Heart right ventricle (tissue), 16 donors: ENCODE measurements around the gene DNAJB11. TPM values are rescaled to one million over a fixed set of nuclear protein-coding genes. Genes with fewer than 3 reads are reported as not detected.

Experiments used
- ATAC-seq, 8 donors: fragments of 200-7000 bp; cut with Tn5 transposase; one replicate each; pipeline ENCODE4 v1.9.1; 2020; ENCODE audit warnings: mild to moderate bottlenecking in 8 of 8, moderate library complexity in 8 of 8, moderate number of reproducible peaks in 1 of 8
- DNase-seq, 2 donors: peaks; one replicate each; pipeline ENCODE4 v3.0.0-alpha.2; 2020
- H3K27ac ChIP-seq, 10 donors: fragments of 200-600 bp; sonication (generic) in 2 of 10; one replicate each; pipeline versions ENCODE4 v1.5.0 to v1.8.0; 2020 to 2022; ENCODE audit warnings: mild to moderate bottlenecking in 3 of 10
- H3K27me3 ChIP-seq, 7 donors: fragments of 200-600 bp; one replicate each; pipeline ENCODE4 v1.8.0; 2021 to 2022; ENCODE audit warnings: mild to moderate bottlenecking in 2 of 7
- H3K36me3 ChIP-seq, 9 donors: fragments of 200-600 bp; sonication (generic) in 1 of 9; one replicate each; pipeline versions ENCODE4 v1.5.0 to v1.8.0; 2020 to 2022; ENCODE audit warnings: mild to moderate bottlenecking in 2 of 9
- H3K4me1 ChIP-seq, 9 donors: fragments of 200-600 bp; sonication (generic) in 1 of 9; one replicate each; pipeline versions ENCODE4 v1.5.0 to v1.8.0; 2020 to 2022; ENCODE audit warnings: mild to moderate bottlenecking in 4 of 9
- H3K4me3 ChIP-seq, 10 donors: fragments of 200-600 bp; sonication (generic) in 2 of 10; one replicate each; pipeline versions ENCODE4 v1.5.0 to v1.8.0; 2020 to 2022; ENCODE audit warnings: mild to moderate bottlenecking in 7 of 10, moderate library complexity in 2 of 10
- H3K9me3 ChIP-seq, 11 donors: fragments of 200-600 bp in 10 of 11; sonication (generic) in 2 of 11; one replicate each; pipeline versions ENCODE4 v1.5.0 to v1.8.0; 2013 to 2022; ENCODE audit warnings: mild to moderate bottlenecking in 2 of 11, control low read depth in 1 of 11, moderate library complexity in 1 of 11
- CTCF ChIP-seq, 9 donors: fragments of 200-600 bp; sonication (generic) in 2 of 9; IDR thresholded peaks; one replicate each; pipeline versions ENCODE4 v1.5.0 to v1.8.0; 2021 to 2022; ENCODE audit warnings: antibody characterized with exemption in 9 of 9, mild to moderate bottlenecking in 5 of 9, moderate library complexity in 1 of 9
- WGBS, 2 donors: extraction: QIAGEN DNeasy Blood & Tissue Kit; methylation state at CpG; one replicate each; pipeline ENCODE4 v1.1.7; 2013; ENCODE audit warnings: inconsistent platforms in 1 of 2; 5-methylcytosine and 5-hydroxymethylcytosine counted together
- intact Hi-C, 10 donors: fragments of 100-400 bp; cut with DNase I; formaldehyde crosslinking; loops; one replicate each; pipeline versions ENCODE4 v1.11.1 to v1.14.2; 2022
- polyA plus RNA-seq, 2 donors: library from polyadenylated mRNA; stranded (reverse); fragments of 200-250 nt; gene quantifications; one replicate each; pipeline ENCODE4 v1.2.3, GENCODE V29; 2013
- total RNA-seq, 10 donors: library from RNA; stranded (reverse); fragmentation: NEBNext Ultra II Directional in 3 of 10; extraction: Animal tissue kit (Norgen Biotek cat#: 25700) in 3 of 10; gene quantifications; one replicate each; pipeline versions ENCODE4 v1.2.1 to v1.2.4, GENCODE V29; 2021 to 2023
- donor health status: Arrhythmogenic right ventricular cardiomyopathy.
- donor health status: ischemic (EF 13 %, LVEDD 7.1; RV severe dilation, severe dysfunction).
- donor health status: healthy with polysubstance abuse.
- donor health status: DM: no; HTN: yes; CAD: no.
- donor health status: DM: no; HTN: no; CAD: no.
- donor health status: ischemic (EF 25% LVEDD 6.9; RV normal size, moderate dysfunction).
- donor health status: ischemic (EF 25% LVEDD 5.7; RV mildly dilated, moderate dysfunction).
- donor health status: healthy.
- donor health status: DM: yes; HTN: yes; CAD: no.
- donor health status: Ischemic cardiomyopathy.
- donor health status: ischemic (EF 35%, LVEDD 5.7; RV mildly dilated, moderate dysfunction).
- donor health status: nonischemic (EF 11% LVEDD 7.7; RV severe dilation, severe dysfunction).
- donor health status: DM: yes; HTN: yes; CAD: no.
- donor health status: PGD.
- donor health status: ischemic (EF 29% LVEDD 5.4; RV normal size, mild dysfunction).
- donor health status: nonischemic (EF 23%, LVEDD 6.1; RV moderate dilation, normal function).

The DNAJB11 gene
- total and polyA plus RNA-seq, 12 donors, result 17.9 to 147 (median 24.2) TPM

- peak; percentile 78 to 98 (median 95) for ATAC-seq
- DNase-seq, result peak; percentile 66 to 80
- Histone ChIP-seq H3K4me3 (no peak overlapping the region), H3K9me3 (no peaks in the 10 kb centered on the region), H3K27me3 (no peaks in the 10 kb centered on the region), H3K27ac (peak overlapping the region in 5 of 10 donors; percentile 49 to 75 (median 58)), H3K36me3 (no peaks in the 10 kb centered on the region), H3K4me1 (peaks cover 0 to 18% (median 0%) of the 10 kb centered on the region in 9 donors)
- 46 to 61% methylated on average over 11 of the region's 11 CpGs for WGBS, 2 donors
- intact Hi-C loops, result no loop called here
- TF ChIP-seq CTCF (IDR thresholded peaks at IDR 0.05), result no peak
These were observed 27.7 kb downstream of the DNAJB11 start for GRCh38 chr3:186598108-186598784.

- Histone ChIP-seq H3K4me3 (no peak overlapping the region), H3K27ac (peak overlapping the region in 5 of 10 donors; percentile 49 to 75 (median 58)), H3K27me3 (no peaks in the 10 kb centered on the region), H3K36me3 (no peaks in the 10 kb centered on the region), H3K4me1 (peaks cover 0 to 18% (median 0%) of the 10 kb centered on the region in 9 donors), H3K9me3 (no peaks in the 10 kb centered on the region)
- 60 to 70% methylated on average over 4 of the region's 4 CpGs for WGBS, 2 donors
- ATAC-seq (peak in 6 of 8 donors; percentile 11 to 43 (median 21)), DNase-seq (no peak)
- intact Hi-C loops, result no loop called here
- no peak for TF ChIP-seq CTCF (IDR thresholded peaks at IDR 0.05)
These were observed 28.2 kb downstream of the DNAJB11 start for GRCh38 chr3:186598794-186599141.

- Histone ChIP-seq H3K27me3 (no peaks in the 10 kb centered on the region), H3K27ac (peak overlapping the region in 5 of 10 donors; percentile 49 to 75 (median 58)), H3K4me1 (peaks cover 0 to 18% (median 0%) of the 10 kb centered on the region in 9 donors), H3K9me3 (no peaks in the 10 kb centered on the region), H3K4me3 (no peak overlapping the region), H3K36me3 (no peaks in the 10 kb centered on the region)
- no peak for TF ChIP-seq CTCF (IDR thresholded peaks at IDR 0.05)
- no peak for DNase-seq
- 69 to 72% methylated on average over 12 of the region's 12 CpGs for WGBS, 2 donors
- intact Hi-C loops, result no loop called here
- ATAC-seq, result peak in 3 of 8 donors; percentile 5 to 44 (median 30)
These were observed 28.7 kb downstream of the DNAJB11 start for GRCh38 chr3:186599142-186599784.

- WGBS, 2 donors, result 71 to 78% methylated on average over 2 of the region's 2 CpGs
- no peak for TF ChIP-seq CTCF (IDR thresholded peaks at IDR 0.05)
- DNase-seq (no peak), ATAC-seq (no peak)
- no peaks in the 10 kb centered on the region for H3K27me3 ChIP-seq
- intact Hi-C loops, result no loop called here
- peaks cover 0 to 13% (median 0%) of the 10 kb centered on the region in 9 donors for H3K4me1 ChIP-seq
- H3K36me3 ChIP-seq, result no peaks in the 10 kb centered on the region
- no peaks in the 10 kb centered on the region for H3K9me3 ChIP-seq
- peak overlapping the region in 3 of 10 donors; percentile 49 to 75 (median 58) for H3K27ac ChIP-seq
- no peak overlapping the region for H3K4me3 ChIP-seq
These were observed 29.3 kb downstream of the DNAJB11 start for GRCh38 chr3:186599785-186600166.
